GM23248 (cell line): ENCODE data around the gene TIMP3.

Source experiments
- EZH2 ChIP-seq: fragments of 200-600 bp; sonication (generic); IDR thresholded peaks from 2 replicates; pipeline ENCODE4 v1.6.1; 2018; ENCODE audit warnings: antibody characterized with exemption, mild to moderate bottlenecking; ENCODE audit not compliant: insufficient read depth, poor library complexity, severe bottlenecking
- EZH2phosphoT487 ChIP-seq: fragments of 200-600 bp; sonication (generic); IDR thresholded peaks from 2 replicates; pipeline ENCODE4 v1.6.1; 2018; ENCODE audit warnings: antibody characterized with exemption, moderate library complexity, mild to moderate bottlenecking, low read depth; ENCODE audit not compliant: insufficient read depth

GRCh38 chr22:32761251-32761903, 40.1 kb upstream of the TIMP3 start:
- TF ChIP-seq EZH2phosphoT487 (no peak), EZH2 (no peak)
